ENCODE data around the gene ENPP7.

The ENPP7 gene, protein sequence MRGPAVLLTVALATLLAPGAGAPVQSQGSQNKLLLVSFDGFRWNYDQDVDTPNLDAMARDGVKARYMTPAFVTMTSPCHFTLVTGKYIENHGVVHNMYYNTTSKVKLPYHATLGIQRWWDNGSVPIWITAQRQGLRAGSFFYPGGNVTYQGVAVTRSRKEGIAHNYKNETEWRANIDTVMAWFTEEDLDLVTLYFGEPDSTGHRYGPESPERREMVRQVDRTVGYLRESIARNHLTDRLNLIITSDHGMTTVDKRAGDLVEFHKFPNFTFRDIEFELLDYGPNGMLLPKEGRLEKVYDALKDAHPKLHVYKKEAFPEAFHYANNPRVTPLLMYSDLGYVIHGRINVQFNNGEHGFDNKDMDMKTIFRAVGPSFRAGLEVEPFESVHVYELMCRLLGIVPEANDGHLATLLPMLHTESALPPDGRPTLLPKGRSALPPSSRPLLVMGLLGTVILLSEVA

GRCh38 chr17:79730769-79731483, at the start of gene ENPP7:
Gene ENPP7, plus strand, starts transcription at chr17:79730943. Its CDS starts 197 bp downstream, at chr17:79731140.
- no peak for DNase-seq (ENCODE audit: low read depth in 2 of 2)

- no peak for DNase-seq (ENCODE audit: low read depth in 2 of 2)
These were observed 49.6 kb upstream of the ENPP7 start for GRCh38 chr17:79681101-79681621.

- no peak for DNase-seq (ENCODE audit: low read depth in 2 of 2)
These were observed 49.0 kb upstream of the ENPP7 start for GRCh38 chr17:79681628-79682261.

- DNase-seq (ENCODE audit: low read depth in 2 of 2) = no peak
These were observed 47.4 kb upstream of the ENPP7 start for GRCh38 chr17:79683365-79683764.

- DNase-seq (ENCODE audit: low read depth in 2 of 2) = no peak
These were observed 46.4 kb upstream of the ENPP7 start for GRCh38 chr17:79684132-79684985.

DNA sequence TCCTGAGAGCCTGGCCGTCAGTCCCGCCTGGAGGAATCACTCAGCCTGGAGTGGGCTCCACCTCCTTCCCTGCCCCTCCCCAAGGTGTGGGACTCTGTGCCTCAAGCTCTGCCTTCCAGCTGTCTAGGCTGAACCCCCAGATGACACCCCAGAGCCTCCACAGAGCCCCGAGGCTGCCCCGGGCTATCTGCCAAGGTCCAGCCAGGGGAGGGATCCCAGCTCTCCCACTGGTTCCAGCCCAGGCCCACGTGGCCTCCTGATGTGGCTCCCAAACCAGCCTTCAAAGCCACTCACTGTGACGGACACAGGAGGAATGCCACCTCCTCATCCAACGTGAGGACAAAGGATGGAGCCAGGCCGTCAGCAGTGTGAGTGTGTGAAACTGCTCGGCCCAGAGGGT, 45.6 kb upstream of the ENPP7 start:
- no peak for DNase-seq (ENCODE audit: low read depth in 2 of 2)

- no peak for DNase-seq (ENCODE audit: low read depth in 2 of 2)
These were observed 44.3 kb upstream of the ENPP7 start for GRCh38 chr17:79686476-79686875.

DNA sequence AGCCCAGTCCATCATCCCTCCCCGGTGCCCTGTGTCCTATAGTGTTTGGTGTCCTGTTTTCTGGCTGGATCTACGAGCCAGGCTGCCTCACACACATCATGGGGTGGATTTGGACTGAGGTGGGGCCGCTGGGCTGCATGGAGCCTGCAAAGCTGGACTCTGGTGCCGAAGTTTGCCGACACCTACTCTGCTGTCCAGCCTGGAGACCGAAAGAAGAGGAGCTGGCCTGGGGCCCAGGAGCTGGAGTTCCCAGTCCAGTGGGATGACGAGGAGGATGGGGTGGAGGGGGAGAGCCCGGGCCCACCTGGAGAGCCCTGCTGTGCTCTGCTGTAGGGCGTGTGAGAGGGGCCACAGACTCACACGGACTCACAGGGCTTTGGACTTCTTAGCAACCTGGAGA, 40.3 kb upstream of the ENPP7 start:
- no peak for DNase-seq (ENCODE audit: low read depth in 2 of 2)

DNA sequence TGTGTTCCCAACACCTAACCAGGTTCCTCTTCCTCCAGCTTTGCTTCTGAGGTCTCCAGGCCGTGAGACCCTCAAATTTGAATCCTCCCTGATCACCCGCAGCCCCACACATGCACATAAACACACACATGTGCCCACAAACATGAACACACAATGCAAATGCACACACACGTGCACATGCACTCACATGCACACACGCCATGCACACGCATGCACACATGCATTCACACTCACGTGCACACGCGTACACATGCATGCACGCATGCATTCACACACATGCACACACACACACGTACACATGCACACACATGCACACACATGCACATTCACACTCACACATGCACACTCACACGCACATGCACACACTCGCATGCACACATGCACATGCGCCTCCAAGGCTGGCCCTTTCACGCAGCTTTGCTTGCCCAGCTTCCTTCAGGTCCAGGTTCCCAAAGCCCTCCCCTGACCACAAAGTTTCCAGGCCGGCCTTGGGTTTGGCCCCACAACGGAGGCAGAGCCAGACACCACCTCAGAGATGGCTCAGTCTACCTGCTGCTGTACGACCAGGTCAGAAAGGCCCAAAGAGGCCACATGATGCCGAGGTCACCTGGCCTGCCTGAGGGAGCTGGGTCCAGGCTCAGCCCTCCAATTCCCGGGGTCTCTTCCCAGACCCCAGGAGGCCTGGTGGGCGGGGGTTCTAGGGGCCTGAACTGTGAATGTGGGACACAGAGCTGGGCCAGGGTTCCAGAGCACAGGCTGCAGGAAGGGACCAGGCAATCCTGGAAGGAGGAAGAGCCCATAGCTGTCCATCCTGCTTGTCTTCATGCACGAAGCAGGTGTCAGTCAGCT, 39.5 kb upstream of the ENPP7 start:
- no peak for DNase-seq (ENCODE audit: low read depth in 2 of 2)

- DNase-seq (ENCODE audit: low read depth in 2 of 2) = no peak
These were observed 38.8 kb upstream of the ENPP7 start for GRCh38 chr17:79691931-79692330.

DNA sequence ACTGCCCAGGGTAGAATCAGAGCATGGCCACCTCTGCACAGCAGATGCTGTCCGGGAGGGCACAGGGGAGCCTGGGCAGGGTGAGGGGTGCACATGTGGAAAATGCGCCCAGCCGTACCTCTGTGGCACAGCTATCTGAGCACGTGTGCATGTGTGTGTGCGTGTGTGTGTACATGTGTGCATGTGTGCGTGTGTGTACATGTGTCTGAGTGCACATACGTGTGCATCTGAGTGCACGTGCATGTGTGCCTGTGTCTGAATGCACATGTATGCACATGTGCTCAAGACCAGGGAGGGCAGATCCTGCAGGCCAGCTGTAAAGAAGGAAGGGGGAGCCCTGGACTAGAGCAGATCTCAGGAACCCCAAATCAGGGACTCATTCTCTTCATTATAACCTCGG, 37.3 kb upstream of the ENPP7 start:
- DNase-seq (ENCODE audit: low read depth in 2 of 2) = no peak

GRCh38 chr17:79695293-79695790, 35.4 kb upstream of the ENPP7 start:
- DNase-seq (ENCODE audit: low read depth in 2 of 2) = no peak

GRCh38 chr17:79695797-79696609, 34.7 kb upstream of the ENPP7 start:
- peak; percentile 3 to 4 for DNase-seq (ENCODE audit: low read depth in 2 of 2)

- no peak for DNase-seq (ENCODE audit: low read depth in 2 of 2)
These were observed 34.1 kb upstream of the ENPP7 start for GRCh38 chr17:79696610-79696982.

DNA sequence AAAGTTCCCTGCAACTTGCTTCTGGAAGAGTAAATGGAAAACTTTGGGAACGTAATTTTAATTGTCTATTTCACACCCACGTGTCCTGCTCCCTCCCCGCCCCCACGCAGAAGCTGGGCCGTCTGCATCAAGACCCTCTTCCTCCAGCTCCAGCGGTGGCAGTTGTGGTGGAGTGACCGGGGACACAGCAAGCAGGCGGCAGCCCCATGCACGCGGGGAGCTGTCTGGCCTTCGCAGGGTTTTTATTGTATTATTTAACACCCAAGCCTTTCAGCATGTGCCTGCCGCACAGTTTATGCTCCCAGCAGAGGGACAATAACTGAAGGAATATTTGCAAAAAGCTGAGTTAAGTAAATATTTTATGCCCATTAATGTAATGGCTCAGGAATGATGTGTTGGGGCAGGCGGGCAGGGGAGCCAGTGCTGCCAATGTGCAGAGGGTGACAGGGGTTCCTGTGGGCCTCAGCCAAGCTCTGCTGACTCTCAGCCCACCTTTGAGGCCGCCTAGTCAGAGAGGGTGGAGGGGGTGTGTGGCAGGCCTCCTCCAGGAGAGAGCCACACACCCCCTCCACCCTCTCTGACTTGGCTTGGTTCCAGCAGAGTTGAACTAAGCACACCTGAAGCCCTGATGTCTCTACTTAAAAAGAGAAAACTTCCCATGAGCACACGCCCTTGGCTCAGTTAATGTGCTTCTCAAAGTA, 32.4 kb upstream of the ENPP7 start:
- DNase-seq (ENCODE audit: low read depth in 2 of 2) = no peak

GRCh38 chr17:79699386-79700036, 31.2 kb upstream of the ENPP7 start:
- DNase-seq (ENCODE audit: low read depth in 2 of 2) = no peak

GRCh38 chr17:79700592-79700991, 30.2 kb upstream of the ENPP7 start:
- no peak for DNase-seq (ENCODE audit: low read depth in 2 of 2)

- DNase-seq (ENCODE audit: low read depth in 2 of 2) = no peak
These were observed 28.7 kb upstream of the ENPP7 start for GRCh38 chr17:79702034-79702433.

Data from fibroblast of skin of left quadriceps (primary cell).